GM12892 (cell line): ENCODE results near the gene UBXN7.

Source experiments
- POLR2A ChIP-seq: IDR thresholded peaks from 2 replicates; pipeline ENCODE4 v1.6.1; 2011; ENCODE audit warnings: low read depth, low read length, control low read depth
- POLR2AphosphoS5 ChIP-seq: IDR thresholded peaks from 2 replicates; pipeline ENCODE4 v1.6.1; 2011; ENCODE audit warnings: low read depth, low read length, control low read depth
- TAF1 ChIP-seq: IDR thresholded peaks from 2 replicates; pipeline ENCODE4 v1.6.1; 2011; ENCODE audit warnings: low read depth, mild to moderate bottlenecking, control low read depth, low read length, borderline replicate concordance

DNA sequence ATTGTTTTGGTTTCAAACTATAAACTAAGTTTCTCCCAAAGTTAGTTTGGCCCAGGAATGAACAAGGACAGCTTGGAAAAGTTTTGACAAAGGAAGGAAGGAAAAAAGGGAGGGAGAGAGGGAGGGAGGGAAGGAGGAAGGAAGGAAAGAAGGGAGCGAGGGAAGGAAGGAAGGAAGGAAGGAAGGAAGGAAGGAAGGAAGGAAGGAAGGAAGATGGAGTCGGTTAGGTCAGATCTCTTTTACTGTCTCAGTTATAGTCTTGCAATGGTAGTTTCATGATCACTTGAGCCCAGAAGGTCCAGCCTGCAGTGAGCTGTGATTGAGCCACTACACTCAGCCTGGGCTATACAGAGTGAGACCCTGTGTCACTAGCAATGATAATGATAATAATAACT, 12.3 kb upstream of the UBXN7 start:
- TF ChIP-seq TAF1 (no peak), POLR2A (no peak), POLR2AphosphoS5 (no peak)
